ENCODE measurements around the gene ZMAT3.
"Not testable (repeated sequence)": the region's sequence is repeated elsewhere in the genome, so short reads cannot be mapped to it uniquely, and the experiment has no call there.

- not testable (repeated sequence) for TF ChIP-seq CTCF, EZH2phosphoT487 (IDR thresholded peaks at IDR 0.05; ENCODE audit: low read length)
Observed at GRCh38 chr3:179115444-179115843, 43.8 kb upstream of the ZMAT3 start.

Data from MM.1S (cell line).